ENCODE measurements around the gene ELOVL6. TPM values are rescaled to one million over a fixed set of nuclear protein-coding genes. Genes with fewer than 3 reads are reported as not detected.

The ELOVL6 gene
- total and polyA plus RNA-seq, 2 of the 4 experiments (the other 2 are of a cell fraction) = 17.9 to 19.0 TPM

- ChIA-PET CTCF (interaction anchor here (0.6 kb wide), 1 partner anchor 164 kb away, joined by 6 read pairs; no protein-coding TSS in a partner anchor), POLR2A (ENCODE audit: unreplicated experiment) (no interaction called here)
- Histone ChIP-seq H3K9me3 (ENCODE audit: control insufficient read depth, insufficient read depth, low read length) (no peaks in the 10 kb centered on the region), H2BK20ac (ENCODE audit: low read depth, low read length) (no peak overlapping the region), H2AK5ac (ENCODE audit: low read depth, low read length) (no peak overlapping the region), H3K27me3 (ENCODE audit: control insufficient read depth, insufficient read depth, low read length) (no peaks in the 10 kb centered on the region), H3K79me1 (ENCODE audit: low read depth in 1 of 2, low read length in 2 of 2) (0 out of 4 replicates have a peak, but pooled peaks cover 0 to 3% of the 10 kb centered on the region in 2 experiments), H3K36me3 (ENCODE audit: control insufficient read depth, insufficient read depth, low read length) (no peaks in the 10 kb centered on the region), H3K27ac (ENCODE audit: insufficient read depth, low read length) (no peak overlapping the region), H2AFZ (replicated peaks; ENCODE audit: low read length, poor library complexity) (no peak overlapping the region), H3K4ac (ENCODE audit: low read depth, low read length) (no peak overlapping the region), H3K56ac (ENCODE audit: extremely low read depth, insufficient read depth, low read length) (no peak overlapping the region), H3K4me2 (ENCODE audit: low read depth, low read length) (no peak overlapping the region), H3K9me1 (ENCODE audit: insufficient read depth, low read length) (peaks cover 5% of the 10 kb centered on the region; the same call in 1 of the 2 replicates), H4K20me1 (ENCODE audit: insufficient read depth, low read length) (no peaks in the 10 kb centered on the region), H2BK15ac (ENCODE audit: low read depth, low read length) (no peak overlapping the region), H4K5ac (ENCODE audit: low read depth, low read length) (no peak overlapping the region), H3K9ac (ENCODE audit: low read depth, low read length) (no peak overlapping the region), H3K14ac (replicated peaks; ENCODE audit: low read depth, low read length) (no peak overlapping the region), H3K4me1 (ENCODE audit: control insufficient read depth, insufficient read depth, low read length) (peaks cover 7% of the 10 kb centered on the region; the same call in 1 of the 2 replicates), H3K18ac (ENCODE audit: low read depth, low read length) (no peak overlapping the region), H3K4me3 (ENCODE audit: insufficient read depth, low read depth, low read length) (no peak overlapping the region), H2BK5ac (ENCODE audit: low read depth, low read length, poor library complexity, severe bottlenecking) (no peak overlapping the region), H4K8ac (ENCODE audit: low read depth in 2 of 2, low read length in 2 of 2) (no peak overlapping the region), H3K23ac (ENCODE audit: low read depth, low read length) (no peak overlapping the region), H2BK120ac (ENCODE audit: low read depth, low read length) (no peak overlapping the region), H4K91ac (ENCODE audit: insufficient read depth, low read depth, low read length) (no peak overlapping the region), H2AK9ac (replicated peaks; ENCODE audit: low read depth, low read length, poor library complexity) (no peak overlapping the region)
- ATAC-seq (ENCODE audit: low read depth) (no peak; the same call in 1 of the 2 replicates), DNase-seq (peak; percentile 13)
- WGBS, 2 experiments (ENCODE audit: extremely low coverage in 2 of 2, insufficient read length in 1 of 2) = no CpG with 5 or more reads among the region's 3 CpGs
- no TSS peak for BruUV-seq (replicated peaks)
- no peak for TF ChIP-seq BHLHE40 (IDR thresholded peaks at IDR 0.05; ENCODE audit: low read depth, low read length)
- 0 out of 2 replicates have a peak, but pooled peaks have one; percentile 3 for TF ChIP-seq MAFK (IDR thresholded peaks at IDR 0.05; ENCODE audit: low read depth, low read length)
- no peak for TF ChIP-seq SMC3 (IDR thresholded peaks at IDR 0.05; ENCODE audit: low read depth, low read length)
- in situ Hi-C loops (cut with MboI; ENCODE audit: low sequenced_read_pairs) (no loop called here), intact Hi-C loops (cut with micrococcal nuclease) (loop anchor here (2.0 kb wide), 1 partner anchor 139 kb away; the partner anchor contains the start of gene ELOVL6), dilution Hi-C loops (cut with HindIII; ENCODE audit: low sequenced_read_pairs, unreplicated experiment) (no loop called here)
These were observed 138.7 kb downstream of the ELOVL6 start for GRCh38 chr4:110059556-110060191.
